ENCODE measurements around the gene LRRC74B. TPM values are rescaled to one million over a fixed set of nuclear protein-coding genes. Genes with fewer than 3 reads are reported as not detected.
"Not testable (repeated sequence)": the region's sequence is repeated elsewhere in the genome, so short reads cannot be mapped to it uniquely, and the experiment has no call there.

Gene LRRC74B
- total and polyA plus RNA-seq, 12 donors, result 0.07 to 0.32 (median 0.19) TPM; not detected in 8

GRCh38 chr22:21068681-21069276, 23.0 kb downstream of the LRRC74B start:
- Histone ChIP-seq H3K36me3 (replicated peaks in 1 of 2) (no peaks in the 10 kb centered on the region), H3K27ac (no peak overlapping the region), H3K4me3 (no peak overlapping the region), H3K4me1 (replicated peaks in 1 of 2) (no peaks in the 10 kb centered on the region), H3K27me3 (no peaks in the 10 kb centered on the region), H3K9me3 (replicated peaks in 1 of 3) (no peaks in the 10 kb centered on the region)
- DNase-seq, result no peak
- TF ChIP-seq POLR2A (IDR thresholded peaks at IDR 0.05) (no peak), CTCF (IDR thresholded peaks at IDR 0.05) (no peak)
- 78 to 86% (median 83%) methylated on average over 4 of the region's 4 CpGs for WGBS, 4 donors
- intact Hi-C loops (cut with DNase I), result no loop called here

GRCh38 chr22:21069375-21069774, 23.6 kb downstream of the LRRC74B start:
- Histone ChIP-seq H3K4me1 (replicated peaks in 1 of 2) (peaks cover 0 to 4% of the 10 kb centered on the region in 2 donors), H3K27me3 (no peaks in the 10 kb centered on the region), H3K36me3 (replicated peaks in 1 of 2) (no peaks in the 10 kb centered on the region), H3K9me3 (replicated peaks in 1 of 3) (no peaks in the 10 kb centered on the region), H3K27ac (no peak overlapping the region), H3K4me3 (no peak overlapping the region)
- no peak for TF ChIP-seq POLR2A (IDR thresholded peaks at IDR 0.05)
- no peak for TF ChIP-seq CTCF (IDR thresholded peaks at IDR 0.05)
- 49 to 76% (median 56%) methylated on average over 3 to 5 of the region's 5 CpGs for WGBS, 4 donors
- intact Hi-C loops (cut with DNase I), result no loop called here
- DNase-seq, result no peak

- H3K9me3 ChIP-seq (replicated peaks in 1 of 3), result no peaks in the 10 kb centered on the region
- WGBS, 4 donors, result 80 to 94% (median 88%) methylated on average over 2 to 17 of the region's 17 CpGs
- no peak for TF ChIP-seq CTCF (IDR thresholded peaks at IDR 0.05)
- TF ChIP-seq POLR2A (IDR thresholded peaks at IDR 0.05), result no peak
- no peak overlapping the region for H3K4me3 ChIP-seq
- DNase-seq, result no peak
- H3K4me1 ChIP-seq (replicated peaks in 1 of 2), result peaks cover 0 to 4% of the 10 kb centered on the region in 2 donors
- H3K36me3 ChIP-seq (replicated peaks in 1 of 2), result no peaks in the 10 kb centered on the region
- no peaks in the 10 kb centered on the region for H3K27me3 ChIP-seq
- intact Hi-C loops (cut with DNase I), result no loop called here
- H3K27ac ChIP-seq, result no peak overlapping the region
These were observed 25.2 kb downstream of the LRRC74B start for GRCh38 chr22:21070690-21071615.

GRCh38 chr22:21071796-21072195, 26.1 kb downstream of the LRRC74B start:
- H3K4me3 ChIP-seq; intact Hi-C loops (cut with DNase I): not testable (repeated sequence)

More at GRCh38 chr22:21071796-21072195, 26.1 kb downstream of the LRRC74B start:
- 76 to 86% (median 79%) methylated on average over 8 of the region's 8 CpGs for WGBS, 4 donors
- H3K4me1 ChIP-seq (replicated peaks in 1 of 2); H3K9me3 ChIP-seq (replicated peaks in 1 of 3); H3K36me3 ChIP-seq (replicated peaks in 1 of 2); H3K27ac ChIP-seq; DNase-seq; H3K27me3 ChIP-seq: not testable (repeated sequence)

Measured in adrenal gland (tissue), 12 donors.